ENCODE results near the gene LRMDA.

GRCh38 chr10:76124280-76124679 is 692.9 kb downstream of the LRMDA start:
- TF ChIP-seq CTCF (IDR thresholded peaks at IDR 0.05; ENCODE audit: low read depth, low read length) (no peak), EZH2phosphoT487 (IDR thresholded peaks at IDR 0.05; ENCODE audit: low read depth) (no peak)

Data from OCI-LY3 (cell line).